ENCODE data around the gene CREBBP. TPM values are rescaled to one million over a fixed set of nuclear protein-coding genes. Genes with fewer than 3 reads are reported as not detected.

CREBBP gene
- polyA plus RNA-seq, 1 of the 3 experiments (the other 2 are of a cell fraction): 5.7 TPM

DNA sequence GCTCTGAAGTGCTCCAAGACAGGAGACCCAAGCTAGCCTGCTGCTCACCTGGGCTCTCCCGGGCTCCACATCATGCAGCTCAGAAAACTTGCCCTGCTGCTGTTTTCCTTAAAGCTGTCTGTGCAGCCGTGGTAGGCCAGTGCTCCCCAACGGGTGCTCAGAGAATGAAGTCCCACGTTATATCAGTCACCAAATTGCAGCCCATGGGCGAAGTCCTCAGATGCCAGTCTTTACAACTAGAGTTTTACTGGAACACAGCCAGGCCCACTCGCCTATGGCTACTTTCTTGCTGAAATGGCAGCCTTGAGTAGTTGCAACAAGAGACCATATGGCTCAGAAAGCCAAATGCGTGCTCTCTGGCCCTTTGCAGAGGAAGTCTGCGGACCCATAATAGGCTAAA, 6.3 kb downstream of the CREBBP start:
- POLR2A ChIA-PET: no interaction called here
- Histone ChIP-seq H3K4me3 (ENCODE audit: low read depth in 2 of 2, low read length in 1 of 2) (no peak overlapping the region), H3K27ac (ENCODE audit: low read depth in 2 of 2, low read length in 1 of 2) (no peak overlapping the region), H3K79me2 (ENCODE audit: insufficient read depth) (peaks cover 100% of the 10 kb centered on the region), H3K9me2 (no peaks in the 10 kb centered on the region), H3K4me1 (ENCODE audit: control insufficient read depth in 1 of 2, insufficient read depth in 2 of 2, low read depth in 1 of 2, low read length in 1 of 2) (peaks cover 30 to 49% of the 10 kb centered on the region in 2 experiments), H3K4me2 (no peak overlapping the region), H3F3A (replicated peaks; ENCODE audit: insufficient read depth) (peaks cover 29% of the 10 kb centered on the region), H3K27me3 (ENCODE audit: insufficient read depth) (no peaks in the 10 kb centered on the region), H3K9ac (no peak overlapping the region), H3K36me3 (replicated peaks in 1 of 2; ENCODE audit: control insufficient read depth in 1 of 2, insufficient read depth in 2 of 2, low read length in 1 of 2) (peaks cover 0 to 9% of the 10 kb centered on the region in 2 experiments), H2AFZ (ENCODE audit: low read depth) (no peak overlapping the region), H3K9me3 (no peaks in the 10 kb centered on the region), H4K20me1 (ENCODE audit: insufficient read depth) (peaks cover 100% of the 10 kb centered on the region)
- CTCF ChIA-PET: interaction anchor here (1.0 kb wide), 1 partner anchor 102 kb away, joined by 3 read pairs; no protein-coding TSS in a partner anchor
- WGBS (ENCODE audit: low lambda C conversion rate): 96% methylated on average over 7 of the region's 8 CpGs
- no peak for TF ChIP-seq YY1 (IDR thresholded peaks at IDR 0.05; ENCODE audit: low read depth)
- no peak for TF ChIP-seq SIN3A (IDR thresholded peaks at IDR 0.05; ENCODE audit: borderline replicate concordance, low read depth, low read length)
- no peak for TF ChIP-seq RCOR1 (IDR thresholded peaks at IDR 0.05; ENCODE audit: low read length)
- no peak for TF ChIP-seq RXRA (IDR thresholded peaks at IDR 0.05; ENCODE audit: borderline replicate concordance, low read depth)
- no peak for TF ChIP-seq FOXM1 (IDR thresholded peaks at IDR 0.05; ENCODE audit: low read depth)
- TF ChIP-seq, protein P1, sequence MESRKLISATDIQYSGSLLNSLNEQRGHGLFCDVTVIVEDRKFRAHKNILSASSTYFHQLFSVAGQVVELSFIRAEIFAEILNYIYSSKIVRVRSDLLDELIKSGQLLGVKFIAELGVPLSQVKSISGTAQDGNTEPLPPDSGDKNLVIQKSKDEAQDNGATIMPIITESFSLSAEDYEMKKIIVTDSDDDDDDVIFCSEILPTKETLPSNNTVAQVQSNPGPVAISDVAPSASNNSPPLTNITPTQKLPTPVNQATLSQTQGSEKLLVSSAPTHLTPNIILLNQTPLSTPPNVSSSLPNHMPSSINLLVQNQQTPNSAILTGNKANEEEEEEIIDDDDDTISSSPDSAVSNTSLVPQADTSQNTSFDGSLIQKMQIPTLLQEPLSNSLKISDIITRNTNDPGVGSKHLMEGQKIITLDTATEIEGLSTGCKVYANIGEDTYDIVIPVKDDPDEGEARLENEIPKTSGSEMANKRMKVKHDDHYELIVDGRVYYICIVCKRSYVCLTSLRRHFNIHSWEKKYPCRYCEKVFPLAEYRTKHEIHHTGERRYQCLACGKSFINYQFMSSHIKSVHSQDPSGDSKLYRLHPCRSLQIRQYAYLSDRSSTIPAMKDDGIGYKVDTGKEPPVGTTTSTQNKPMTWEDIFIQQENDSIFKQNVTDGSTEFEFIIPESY (IDR thresholded peaks at IDR 0.05; ENCODE audit: borderline replicate concordance, low read depth): no peak
- no peak for TF ChIP-seq EP300 (IDR thresholded peaks at IDR 0.05; ENCODE audit: borderline replicate concordance in 1 of 2, low read depth in 1 of 2, low read length in 1 of 2)
- TF ChIP-seq, protein P2, sequence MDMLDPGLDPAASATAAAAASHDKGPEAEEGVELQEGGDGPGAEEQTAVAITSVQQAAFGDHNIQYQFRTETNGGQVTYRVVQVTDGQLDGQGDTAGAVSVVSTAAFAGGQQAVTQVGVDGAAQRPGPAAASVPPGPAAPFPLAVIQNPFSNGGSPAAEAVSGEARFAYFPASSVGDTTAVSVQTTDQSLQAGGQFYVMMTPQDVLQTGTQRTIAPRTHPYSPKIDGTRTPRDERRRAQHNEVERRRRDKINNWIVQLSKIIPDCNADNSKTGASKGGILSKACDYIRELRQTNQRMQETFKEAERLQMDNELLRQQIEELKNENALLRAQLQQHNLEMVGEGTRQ (IDR thresholded peaks at IDR 0.05; ENCODE audit: borderline replicate concordance, low read depth, low read length): no peak
- TF ChIP-seq TAF1 (IDR thresholded peaks at IDR 0.05; ENCODE audit: borderline replicate concordance, low read depth, low read length): no peak
- DNase-seq: no peak

DNA sequence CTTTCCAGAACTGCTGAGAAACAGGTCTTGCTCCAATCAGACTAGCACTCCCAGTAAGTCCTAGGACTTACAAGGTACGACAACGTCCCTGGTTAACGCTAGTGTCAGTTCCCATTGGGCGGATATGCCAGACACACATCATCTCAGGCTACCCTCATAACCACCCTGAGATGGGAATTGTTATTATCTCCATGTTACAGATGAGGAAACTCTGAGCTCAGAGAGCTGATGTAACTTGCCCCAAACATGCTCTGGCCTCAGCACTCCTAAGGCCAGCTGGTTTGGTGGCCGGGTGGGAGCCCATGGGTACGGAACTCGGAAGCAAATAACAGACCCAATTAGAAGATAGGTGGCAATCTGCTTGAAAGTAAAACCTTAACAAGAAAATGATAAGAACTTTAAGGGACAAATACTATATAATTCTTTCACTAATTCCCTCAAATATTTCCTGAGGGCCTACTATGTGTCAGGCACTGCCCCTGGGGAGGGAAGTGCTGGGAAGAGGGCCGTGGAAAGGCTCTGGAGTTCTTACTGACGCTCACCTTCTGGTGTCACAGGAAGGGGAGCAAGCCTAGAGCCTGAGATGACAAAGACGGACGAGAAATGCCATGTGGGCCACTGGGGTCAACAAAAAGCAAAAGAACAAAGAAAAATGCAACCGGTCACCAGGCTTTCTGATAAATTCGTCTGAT, 6.9 kb downstream of the CREBBP start:
- peaks cover 0 to 9% of the 10 kb centered on the region in 2 experiments for H3K36me3 ChIP-seq (replicated peaks in 1 of 2; ENCODE audit: control insufficient read depth in 1 of 2, insufficient read depth in 2 of 2, low read length in 1 of 2)
- H3K27me3 ChIP-seq (ENCODE audit: insufficient read depth): no peaks in the 10 kb centered on the region
- H2AFZ ChIP-seq (ENCODE audit: low read depth): no peak overlapping the region
- H3K9me2 ChIP-seq: no peaks in the 10 kb centered on the region
- H3K27ac ChIP-seq (ENCODE audit: low read depth in 2 of 2, low read length in 1 of 2): no peak overlapping the region; a peak in 1 of 4 replicates
- no peak overlapping the region for H3K9ac ChIP-seq
- no peak for DNase-seq
- POLR2A ChIA-PET: no interaction called here
- H3K9me3 ChIP-seq: no peaks in the 10 kb centered on the region
- peaks cover 30 to 52% of the 10 kb centered on the region in 2 experiments for H3K4me1 ChIP-seq (ENCODE audit: control insufficient read depth in 1 of 2, insufficient read depth in 2 of 2, low read depth in 1 of 2, low read length in 1 of 2)
- peaks cover 100% of the 10 kb centered on the region for H3K79me2 ChIP-seq (ENCODE audit: insufficient read depth)
- CTCF ChIA-PET: no interaction called here
- H3K4me2 ChIP-seq: no peak overlapping the region
- TF ChIP-seq FOXM1 (IDR thresholded peaks at IDR 0.05; ENCODE audit: low read depth) (no peak), TEAD4 (IDR thresholded peaks at IDR 0.05; ENCODE audit: borderline replicate concordance, insufficient read depth) (no peak), ELF1 (IDR thresholded peaks at IDR 0.05) (no peak), RXRA (IDR thresholded peaks at IDR 0.05; ENCODE audit: borderline replicate concordance, low read depth) (no peak)
- TF ChIP-seq, protein P2 (IDR thresholded peaks at IDR 0.05; ENCODE audit: borderline replicate concordance, low read depth, low read length): no peak
- TF ChIP-seq, protein P3, sequence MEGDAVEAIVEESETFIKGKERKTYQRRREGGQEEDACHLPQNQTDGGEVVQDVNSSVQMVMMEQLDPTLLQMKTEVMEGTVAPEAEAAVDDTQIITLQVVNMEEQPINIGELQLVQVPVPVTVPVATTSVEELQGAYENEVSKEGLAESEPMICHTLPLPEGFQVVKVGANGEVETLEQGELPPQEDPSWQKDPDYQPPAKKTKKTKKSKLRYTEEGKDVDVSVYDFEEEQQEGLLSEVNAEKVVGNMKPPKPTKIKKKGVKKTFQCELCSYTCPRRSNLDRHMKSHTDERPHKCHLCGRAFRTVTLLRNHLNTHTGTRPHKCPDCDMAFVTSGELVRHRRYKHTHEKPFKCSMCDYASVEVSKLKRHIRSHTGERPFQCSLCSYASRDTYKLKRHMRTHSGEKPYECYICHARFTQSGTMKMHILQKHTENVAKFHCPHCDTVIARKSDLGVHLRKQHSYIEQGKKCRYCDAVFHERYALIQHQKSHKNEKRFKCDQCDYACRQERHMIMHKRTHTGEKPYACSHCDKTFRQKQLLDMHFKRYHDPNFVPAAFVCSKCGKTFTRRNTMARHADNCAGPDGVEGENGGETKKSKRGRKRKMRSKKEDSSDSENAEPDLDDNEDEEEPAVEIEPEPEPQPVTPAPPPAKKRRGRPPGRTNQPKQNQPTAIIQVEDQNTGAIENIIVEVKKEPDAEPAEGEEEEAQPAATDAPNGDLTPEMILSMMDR (IDR thresholded peaks at IDR 0.05): no peak
- no peak overlapping the region for H3K4me3 ChIP-seq (ENCODE audit: low read depth in 2 of 2, low read length in 1 of 2)
- 92% methylated on average over 13 of the region's 13 CpGs for WGBS (ENCODE audit: low lambda C conversion rate)
- H4K20me1 ChIP-seq (ENCODE audit: insufficient read depth): peaks cover 100% of the 10 kb centered on the region
- peaks cover 29% of the 10 kb centered on the region for H3F3A ChIP-seq (replicated peaks; ENCODE audit: insufficient read depth)
